Activated T-cell treated with anti-CD3 and anti-CD28 coated beads, Interleukin-2, amount 50 U/mL, for 24 hours (primary cell): ENCODE data around the gene CEP170.

Experiments
- DNase-seq: peaks from one replicate; pipeline ENCODE4 v3.0.0-alpha.2; 2020
- H3K27ac Mint-ChIP-seq: 2 replicates; pipeline ENCODE4 v1.8.0; 2020; ENCODE audit warnings: mild to moderate bottlenecking, mixed read lengths
- H3K27me3 Mint-ChIP-seq: 2 replicates; pipeline ENCODE4 v1.8.0; 2020; ENCODE audit warnings: mixed read lengths
- H3K36me3 Mint-ChIP-seq: 2 replicates; pipeline ENCODE4 v1.8.0; 2020; ENCODE audit warnings: low read depth, mixed read lengths
- H3K4me1 Mint-ChIP-seq: 2 replicates; pipeline ENCODE4 v1.8.0; 2020; ENCODE audit warnings: low read depth, mixed read lengths
- H3K4me3 Mint-ChIP-seq: 2 replicates; pipeline ENCODE4 v1.8.0; 2020; ENCODE audit warnings: mild to moderate bottlenecking, moderate library complexity, mixed read lengths
- H3K9me3 Mint-ChIP-seq: 2 replicates; pipeline ENCODE4 v1.8.0; 2020; ENCODE audit warnings: mixed read lengths

CEP170 gene

DNA sequence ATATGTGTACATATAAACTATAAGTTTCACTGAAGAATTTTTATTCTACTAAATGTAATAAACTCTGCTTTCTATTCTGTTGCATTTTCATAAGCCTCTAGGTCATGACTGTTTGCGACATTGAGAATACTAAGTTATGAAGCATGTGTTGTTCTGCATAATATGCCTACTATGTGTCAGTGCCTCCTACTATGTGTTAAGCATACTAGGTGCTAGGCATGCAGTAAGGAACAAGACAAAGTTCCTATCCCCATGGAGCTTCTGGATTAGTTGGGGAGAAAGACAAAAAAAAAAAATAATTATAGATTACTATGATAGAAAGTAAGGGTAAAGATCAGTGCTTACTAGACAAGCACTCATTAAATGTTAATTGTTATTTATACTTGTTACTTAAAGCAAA, 2.1 kb upstream of the CEP170 start:
- no peak for DNase-seq
- Mint-ChIP-seq H3K9me3 (no peaks in the 10 kb centered on the region), H3K4me1 (peaks cover 42% of the 10 kb centered on the region), H3K27ac (no peak overlapping the region), H3K4me3 (peak overlapping the region; percentile 90), H3K27me3 (no peaks in the 10 kb centered on the region), H3K36me3 (peaks cover 34% of the 10 kb centered on the region)

- H3K27ac Mint-ChIP-seq: peak overlapping the region; percentile 99
- no peaks in the 10 kb centered on the region for H3K27me3 Mint-ChIP-seq
- H3K4me3 Mint-ChIP-seq: peak overlapping the region; percentile 90
- no peak for DNase-seq
- peaks cover 39% of the 10 kb centered on the region for H3K36me3 Mint-ChIP-seq
- no peaks in the 10 kb centered on the region for H3K9me3 Mint-ChIP-seq
- peaks cover 47% of the 10 kb centered on the region for H3K4me1 Mint-ChIP-seq
Measured at GRCh38 chr1:243256590-243256989, 1.5 kb upstream of the CEP170 start.

- peak within 1 kb of the TSS; percentile 99 for H3K27ac Mint-ChIP-seq
- peaks cover 37% of the 10 kb centered on the region for H3K36me3 Mint-ChIP-seq
- peak; percentile 93 for DNase-seq
- H3K4me1 Mint-ChIP-seq: peaks cover 50% of the 10 kb centered on the region
- H3K27me3 Mint-ChIP-seq: no peaks in the 10 kb centered on the region
- peak within 1 kb of the TSS; percentile 90 for H3K4me3 Mint-ChIP-seq
- no peaks in the 10 kb centered on the region for H3K9me3 Mint-ChIP-seq
Measured at GRCh38 chr1:243255791-243256512, 871 bp upstream of the CEP170 start, which contains the start of gene SDCCAG8. Gene SDCCAG8 (plus strand): TSS chr1:243256041. CDS start chr1:243256174, 133 bp downstream.

GRCh38 chr1:243254233-243254926, 701 bp downstream of the CEP170 start:
- DNase-seq: peak; percentile 79
- H3K4me1 Mint-ChIP-seq: peaks cover 45% of the 10 kb centered on the region
- H3K4me3 Mint-ChIP-seq: peak overlapping the region; percentile 99
- H3K36me3 Mint-ChIP-seq: peaks cover 31% of the 10 kb centered on the region
- H3K27ac Mint-ChIP-seq: peak overlapping the region; percentile 99
- H3K9me3 Mint-ChIP-seq: no peaks in the 10 kb centered on the region
- no peaks in the 10 kb centered on the region for H3K27me3 Mint-ChIP-seq

GRCh38 chr1:243253926-243254232, 1.2 kb downstream of the CEP170 start:
- peak overlapping the region; percentile 88 for H3K27ac Mint-ChIP-seq
- DNase-seq: no peak
- no peaks in the 10 kb centered on the region for H3K27me3 Mint-ChIP-seq
- H3K9me3 Mint-ChIP-seq: no peaks in the 10 kb centered on the region
- peaks cover 31% of the 10 kb centered on the region for H3K36me3 Mint-ChIP-seq
- H3K4me1 Mint-ChIP-seq: peaks cover 46% of the 10 kb centered on the region
- peak overlapping the region; percentile 99 for H3K4me3 Mint-ChIP-seq

DNA sequence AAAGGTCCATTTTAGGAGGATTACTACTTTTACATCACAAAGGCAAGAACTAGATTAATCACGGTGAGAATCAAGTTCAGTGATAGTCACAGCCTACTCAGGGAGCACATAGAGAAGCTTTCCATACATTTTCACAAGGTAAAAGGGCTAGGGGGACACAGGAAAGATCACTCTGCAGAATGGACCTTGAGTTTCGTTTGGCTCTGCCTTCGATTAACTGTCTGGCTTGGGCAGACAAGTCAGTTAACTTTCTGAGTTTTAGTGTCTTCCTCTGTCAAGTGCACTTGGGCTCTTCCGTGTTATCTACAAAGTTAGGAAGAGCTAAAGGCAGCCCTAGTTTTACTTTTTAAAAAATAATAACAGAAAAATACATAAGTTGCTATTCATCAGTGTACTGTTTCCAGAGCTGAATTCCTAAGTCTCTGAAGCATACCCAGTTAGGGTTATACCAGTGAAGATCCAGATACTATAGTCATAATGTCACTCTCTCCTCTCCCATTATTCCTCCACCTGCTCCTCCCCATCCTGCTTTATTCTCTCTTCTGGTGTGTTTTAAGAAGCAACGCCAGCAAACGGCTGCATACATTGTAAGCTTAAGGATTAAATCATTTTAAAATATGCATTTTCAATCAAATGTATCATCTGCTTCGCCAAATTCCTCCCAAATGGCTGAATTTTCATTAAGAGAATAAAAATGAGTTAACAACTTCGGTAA, 1.7 kb downstream of the CEP170 start:
- H3K36me3 Mint-ChIP-seq: peaks cover 29% of the 10 kb centered on the region
- DNase-seq: no peak
- peak overlapping the region; percentile 88 for H3K27ac Mint-ChIP-seq
- no peaks in the 10 kb centered on the region for H3K9me3 Mint-ChIP-seq
- no peaks in the 10 kb centered on the region for H3K27me3 Mint-ChIP-seq
- H3K4me3 Mint-ChIP-seq: peak overlapping the region; percentile 99
- H3K4me1 Mint-ChIP-seq: peaks cover 49% of the 10 kb centered on the region

- peaks cover 29% of the 10 kb centered on the region for H3K36me3 Mint-ChIP-seq
- H3K27ac Mint-ChIP-seq: no peak overlapping the region
- H3K27me3 Mint-ChIP-seq: no peaks in the 10 kb centered on the region
- H3K9me3 Mint-ChIP-seq: no peaks in the 10 kb centered on the region
- no peak for DNase-seq
- peak overlapping the region; percentile 36 for H3K4me3 Mint-ChIP-seq
- peaks cover 55% of the 10 kb centered on the region for H3K4me1 Mint-ChIP-seq
Measured at GRCh38 chr1:243251539-243251938, 3.5 kb downstream of the CEP170 start.

DNA sequence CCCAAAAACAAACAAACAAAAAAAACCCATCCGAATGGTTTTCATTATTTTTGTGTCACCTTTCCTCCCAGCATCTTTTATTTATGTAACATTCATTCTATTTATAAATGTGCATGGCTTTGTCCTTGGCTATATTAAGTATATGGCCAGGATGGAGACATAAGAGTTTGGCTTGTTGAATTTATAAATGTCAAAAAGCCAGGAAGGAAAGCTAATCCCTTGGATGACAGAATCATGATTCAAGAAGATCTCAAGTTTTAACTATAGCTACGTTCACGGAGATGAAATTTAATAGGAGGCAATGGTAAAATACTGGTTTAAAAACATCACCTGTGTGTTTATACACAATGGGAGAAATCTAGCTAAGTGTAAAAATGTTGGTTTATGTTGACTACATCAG, 5.0 kb downstream of the CEP170 start:
- Mint-ChIP-seq H3K4me1 (peaks cover 49% of the 10 kb centered on the region), H3K36me3 (peaks cover 17% of the 10 kb centered on the region), H3K4me3 (no peak overlapping the region), H3K9me3 (no peaks in the 10 kb centered on the region), H3K27me3 (no peaks in the 10 kb centered on the region), H3K27ac (no peak overlapping the region)
- DNase-seq: no peak

DNA sequence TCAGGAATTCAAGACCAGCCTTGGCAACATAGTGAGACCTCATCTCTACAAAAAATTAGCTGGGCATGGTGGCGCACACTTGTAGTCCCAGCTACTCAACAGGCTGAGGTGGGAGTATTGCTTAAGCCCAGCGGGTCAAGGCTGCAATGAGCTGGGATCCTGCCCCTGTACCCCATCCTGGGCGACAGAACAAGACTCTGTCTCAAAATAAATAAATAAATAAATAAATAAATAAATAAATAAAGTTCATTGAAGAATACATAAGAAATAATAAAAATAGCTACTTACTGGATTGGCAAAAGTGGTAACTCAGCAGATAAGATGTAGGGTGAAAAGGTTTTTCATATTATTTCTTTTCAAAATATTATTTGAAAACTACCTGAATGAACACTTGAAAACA, 5.9 kb downstream of the CEP170 start:
- H3K4me3 Mint-ChIP-seq: no peak overlapping the region
- H3K4me1 Mint-ChIP-seq: peaks cover 52% of the 10 kb centered on the region
- H3K27ac Mint-ChIP-seq: no peak overlapping the region
- H3K9me3 Mint-ChIP-seq: no peaks in the 10 kb centered on the region
- DNase-seq: no peak
- peaks cover 19% of the 10 kb centered on the region for H3K36me3 Mint-ChIP-seq
- no peaks in the 10 kb centered on the region for H3K27me3 Mint-ChIP-seq

DNA sequence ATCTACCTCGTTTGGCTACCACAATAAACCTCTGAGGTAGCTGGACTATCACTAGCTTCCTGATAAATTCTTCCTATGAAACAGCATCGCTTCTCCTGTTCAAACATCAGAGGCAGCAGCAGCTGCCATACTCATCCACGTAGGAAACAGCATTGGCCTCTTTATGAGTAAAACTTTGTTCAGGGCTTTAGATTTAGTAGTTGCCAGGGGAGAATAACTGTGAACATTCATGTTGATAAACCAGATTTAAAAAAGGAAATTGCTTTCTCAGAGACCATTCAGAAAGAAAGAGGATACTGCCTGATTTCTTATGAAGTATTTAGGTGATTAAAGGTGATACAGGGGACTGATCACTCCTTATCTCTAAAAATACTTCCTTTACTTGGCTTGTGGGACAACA, 7.2 kb downstream of the CEP170 start:
- peaks cover 2% of the 10 kb centered on the region for H3K9me3 Mint-ChIP-seq
- no peak overlapping the region for H3K4me3 Mint-ChIP-seq
- H3K27me3 Mint-ChIP-seq: no peaks in the 10 kb centered on the region
- DNase-seq: no peak
- no peak overlapping the region for H3K27ac Mint-ChIP-seq
- peaks cover 43% of the 10 kb centered on the region for H3K4me1 Mint-ChIP-seq
- H3K36me3 Mint-ChIP-seq: peaks cover 23% of the 10 kb centered on the region

DNA sequence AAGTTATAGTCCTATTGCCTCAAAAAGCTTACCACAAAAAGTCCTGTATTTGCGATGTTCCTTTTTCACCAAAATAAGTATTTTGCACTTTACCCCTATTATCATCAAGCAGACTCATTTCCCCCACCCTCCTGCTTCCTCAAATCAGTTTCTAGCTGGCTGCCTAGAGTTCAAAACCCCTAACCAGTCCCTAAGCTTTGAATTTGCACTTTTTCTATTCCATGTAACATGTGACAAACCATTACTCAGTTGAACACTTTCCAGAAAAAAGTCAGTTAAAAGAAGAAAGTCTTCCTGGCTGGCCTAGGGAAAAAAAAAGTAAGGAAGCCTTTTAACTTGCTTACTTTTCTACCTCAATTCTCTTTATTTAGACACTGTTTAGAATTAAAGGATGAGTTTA, 8.2 kb downstream of the CEP170 start:
- no peak for DNase-seq
- H3K4me3 Mint-ChIP-seq: no peak overlapping the region
- peaks cover 39% of the 10 kb centered on the region for H3K4me1 Mint-ChIP-seq
- H3K36me3 Mint-ChIP-seq: peaks cover 29% of the 10 kb centered on the region
- H3K27ac Mint-ChIP-seq: no peak overlapping the region
- peaks cover 2% of the 10 kb centered on the region for H3K9me3 Mint-ChIP-seq
- H3K27me3 Mint-ChIP-seq: no peaks in the 10 kb centered on the region

DNA sequence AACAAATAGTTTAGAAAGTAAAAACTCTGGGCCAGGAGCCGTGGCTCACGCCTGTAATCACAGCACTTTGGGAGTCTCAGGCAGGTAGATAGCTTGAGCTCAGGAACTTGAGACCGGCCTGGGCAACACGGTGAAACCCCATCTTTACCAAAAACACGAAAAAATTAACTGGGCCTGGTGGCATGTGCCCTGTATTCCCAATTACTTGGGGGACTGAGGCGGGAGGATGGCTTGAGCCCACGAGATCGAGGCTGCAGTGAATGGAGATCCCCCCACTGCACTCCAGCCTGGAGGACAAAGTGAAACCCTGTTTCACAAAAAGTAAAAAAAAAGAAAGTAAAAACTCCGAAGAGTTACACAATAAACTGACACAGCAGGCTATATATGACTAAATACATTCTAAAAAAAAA, 10.6 kb downstream of the CEP170 start:
- H3K9me3 Mint-ChIP-seq: peaks cover 2% of the 10 kb centered on the region
- no peak overlapping the region for H3K4me3 Mint-ChIP-seq
- peaks cover 37% of the 10 kb centered on the region for H3K36me3 Mint-ChIP-seq
- no peak overlapping the region for H3K27ac Mint-ChIP-seq
- no peak for DNase-seq
- H3K4me1 Mint-ChIP-seq: peaks cover 26% of the 10 kb centered on the region
- H3K27me3 Mint-ChIP-seq: no peaks in the 10 kb centered on the region

DNA sequence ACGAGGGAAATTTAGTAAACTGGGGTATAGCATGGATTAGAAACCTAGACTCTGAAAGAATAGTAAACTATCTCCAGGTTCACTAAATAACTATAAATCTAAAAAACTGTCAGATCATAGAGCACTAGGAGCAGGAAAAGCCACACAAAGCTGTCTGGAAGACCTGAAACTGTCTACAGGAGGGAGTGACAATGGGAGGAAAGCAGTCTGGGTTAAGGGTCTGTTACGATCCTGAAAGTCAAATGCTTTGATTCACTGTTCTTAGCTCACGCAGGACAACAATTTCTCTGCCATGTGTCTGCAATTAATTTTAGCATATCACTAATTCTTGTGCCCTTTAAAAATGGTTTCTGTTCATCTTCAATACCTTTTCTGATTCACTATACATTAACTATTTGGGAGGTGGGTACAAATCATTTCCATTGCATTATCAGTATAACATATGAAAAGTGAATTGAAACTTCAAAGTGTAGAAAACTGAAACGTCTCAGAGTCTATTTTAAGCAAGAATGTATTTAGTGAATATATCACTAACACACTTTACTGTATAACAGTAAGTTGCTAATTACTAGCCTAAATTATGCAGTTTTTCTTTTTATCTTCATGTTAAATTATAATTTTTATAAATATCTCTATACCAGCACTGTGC, 18.4 kb downstream of the CEP170 start:
- no peak overlapping the region for H3K27ac Mint-ChIP-seq
- peaks cover 18% of the 10 kb centered on the region for H3K9me3 Mint-ChIP-seq
- no peaks in the 10 kb centered on the region for H3K27me3 Mint-ChIP-seq
- peaks cover 72% of the 10 kb centered on the region for H3K36me3 Mint-ChIP-seq
- H3K4me3 Mint-ChIP-seq: no peak overlapping the region
- no peak for DNase-seq
- H3K4me1 Mint-ChIP-seq: peaks cover 10% of the 10 kb centered on the region

DNA sequence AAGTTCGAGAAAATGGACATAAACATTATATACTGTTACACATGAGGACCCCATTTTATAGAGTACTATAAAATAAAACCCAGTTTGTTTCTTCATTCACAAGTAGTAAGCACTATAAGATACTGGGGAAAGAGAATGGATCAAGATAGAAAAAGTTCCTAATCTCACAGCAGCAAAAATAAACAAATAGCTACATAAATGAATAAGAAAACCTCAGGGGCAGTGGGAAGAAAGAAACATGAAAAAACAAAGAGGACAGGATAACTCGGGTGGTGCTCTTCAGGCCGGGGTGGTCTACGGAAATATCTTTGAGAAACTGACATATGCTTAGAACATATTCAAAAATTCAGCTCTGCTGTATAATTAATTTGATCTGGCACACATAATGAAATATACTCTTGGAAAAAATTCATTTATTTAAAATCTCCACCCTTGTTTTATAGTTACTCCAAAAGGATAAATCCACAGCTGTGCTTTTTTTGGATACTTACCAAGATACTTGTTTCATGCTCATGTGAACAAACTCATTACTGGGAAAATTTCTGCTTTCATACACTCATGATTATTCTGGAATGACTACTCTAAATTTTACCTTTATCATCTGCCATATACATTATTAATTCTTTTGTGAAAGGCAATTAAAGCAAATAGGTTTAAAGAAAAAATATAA, 20.0 kb downstream of the CEP170 start:
- Mint-ChIP-seq H3K27ac (no peak overlapping the region), H3K4me3 (no peak overlapping the region), H3K27me3 (no peaks in the 10 kb centered on the region), H3K4me1 (peaks cover 8% of the 10 kb centered on the region), H3K36me3 (peaks cover 74% of the 10 kb centered on the region), H3K9me3 (peaks cover 26% of the 10 kb centered on the region)
- DNase-seq: no peak
